GM18511 (cell line): ENCODE data around the gene NF1.
"Not testable (repeated sequence)": the region's sequence is repeated elsewhere in the genome, so short reads cannot be mapped to it uniquely, and the experiment has no call there.

Source experiments
- ATAC-seq: cut with Tn5 transposase; IDR thresholded peaks from one replicate; pipeline ENCODE4 v1.9.1; 2021; ENCODE audit warnings: mild to moderate bottlenecking, moderate library complexity; ENCODE audit not compliant: unreplicated experiment

NF1 gene

GRCh38 chr17:31293581-31293980, 198.8 kb downstream of the NF1 start:
- ATAC-seq: no peak

- ATAC-seq: no peak
Measured at GRCh38 chr17:31294231-31294630, 199.5 kb downstream of the NF1 start.

GRCh38 chr17:31294820-31295488, 200.2 kb downstream of the NF1 start:
- ATAC-seq: no peak

GRCh38 chr17:31295489-31295871, 200.7 kb downstream of the NF1 start:
- no peak for ATAC-seq

- no peak for ATAC-seq
Measured at GRCh38 chr17:31296142-31296541, 201.4 kb downstream of the NF1 start.

GRCh38 chr17:31297090-31297489, 202.3 kb downstream of the NF1 start, which contains the start of gene OMG:
Gene OMG (minus strand): TSS chr17:31297239. CDS start chr17:31296331, 908 bp downstream.
- ATAC-seq: no peak

GRCh38 chr17:31299624-31300023, 204.8 kb downstream of the NF1 start:
- no peak for ATAC-seq

- no peak for ATAC-seq
Measured at GRCh38 chr17:31307640-31308039, 212.9 kb downstream of the NF1 start.

GRCh38 chr17:31308372-31309334, 213.9 kb downstream of the NF1 start:
- ATAC-seq: no peak

GRCh38 chr17:31309556-31309955, 214.8 kb downstream of the NF1 start:
- ATAC-seq: no peak

GRCh38 chr17:31310260-31310659, 215.5 kb downstream of the NF1 start:
- no peak for ATAC-seq

- ATAC-seq: no peak
Measured at GRCh38 chr17:31310886-31311285, 216.1 kb downstream of the NF1 start.

GRCh38 chr17:31311526-31311925, 216.7 kb downstream of the NF1 start:
- ATAC-seq: no peak

GRCh38 chr17:31312223-31312622, 217.4 kb downstream of the NF1 start:
- not testable (repeated sequence) for ATAC-seq

- no peak for ATAC-seq
Measured at GRCh38 chr17:31313982-31314781, 219.4 kb downstream of the NF1 start, which contains the start of gene EVI2B. Gene EVI2B (minus strand): TSS chr17:31314054. CDS start chr17:31305609, 8,445 bp downstream.

- no peak for ATAC-seq
Measured at GRCh38 chr17:31314782-31315100, 220.0 kb downstream of the NF1 start.

- no peak for ATAC-seq
Measured at GRCh38 chr17:31318298-31318801, 223.6 kb downstream of the NF1 start.

- ATAC-seq: no peak
Measured at GRCh38 chr17:31318851-31319661, 224.3 kb downstream of the NF1 start.

- no peak for ATAC-seq
Measured at GRCh38 chr17:31320241-31320640, 225.5 kb downstream of the NF1 start.

GRCh38 chr17:31320791-31321190, 226.0 kb downstream of the NF1 start:
- ATAC-seq: no peak
